Heart right ventricle (tissue), 16 donors: ENCODE results near the gene VSTM4. TPM values are rescaled to one million over a fixed set of nuclear protein-coding genes. Genes with fewer than 3 reads are reported as not detected.

ENCODE experiments used
- ATAC-seq, 8 donors: fragments of 200-7000 bp; cut with Tn5 transposase; one replicate each; pipeline ENCODE4 v1.9.1; 2020; ENCODE audit warnings: mild to moderate bottlenecking in 8 of 8, moderate library complexity in 8 of 8, moderate number of reproducible peaks in 1 of 8
- DNase-seq, 2 donors: peaks; one replicate each; pipeline ENCODE4 v3.0.0-alpha.2; 2020
- H3K27ac ChIP-seq, 10 donors: fragments of 200-600 bp; sonication (generic) in 2 of 10; one replicate each; pipeline versions ENCODE4 v1.5.0 to v1.8.0; 2020 to 2022; ENCODE audit warnings: mild to moderate bottlenecking in 3 of 10
- H3K27me3 ChIP-seq, 7 donors: fragments of 200-600 bp; one replicate each; pipeline ENCODE4 v1.8.0; 2021 to 2022; ENCODE audit warnings: mild to moderate bottlenecking in 2 of 7
- H3K36me3 ChIP-seq, 9 donors: fragments of 200-600 bp; sonication (generic) in 1 of 9; one replicate each; pipeline versions ENCODE4 v1.5.0 to v1.8.0; 2020 to 2022; ENCODE audit warnings: mild to moderate bottlenecking in 2 of 9
- H3K4me1 ChIP-seq, 9 donors: fragments of 200-600 bp; sonication (generic) in 1 of 9; one replicate each; pipeline versions ENCODE4 v1.5.0 to v1.8.0; 2020 to 2022; ENCODE audit warnings: mild to moderate bottlenecking in 4 of 9
- H3K4me3 ChIP-seq, 10 donors: fragments of 200-600 bp; sonication (generic) in 2 of 10; one replicate each; pipeline versions ENCODE4 v1.5.0 to v1.8.0; 2020 to 2022; ENCODE audit warnings: mild to moderate bottlenecking in 7 of 10, moderate library complexity in 2 of 10
- H3K9me3 ChIP-seq, 11 donors: fragments of 200-600 bp in 10 of 11; sonication (generic) in 2 of 11; one replicate each; pipeline versions ENCODE4 v1.5.0 to v1.8.0; 2013 to 2022; ENCODE audit warnings: mild to moderate bottlenecking in 2 of 11, control low read depth in 1 of 11, moderate library complexity in 1 of 11
- CTCF ChIP-seq, 9 donors: fragments of 200-600 bp; sonication (generic) in 2 of 9; IDR thresholded peaks; one replicate each; pipeline versions ENCODE4 v1.5.0 to v1.8.0; 2021 to 2022; ENCODE audit warnings: antibody characterized with exemption in 9 of 9, mild to moderate bottlenecking in 5 of 9, moderate library complexity in 1 of 9
- WGBS, 2 donors: extraction: QIAGEN DNeasy Blood & Tissue Kit; methylation state at CpG; one replicate each; pipeline ENCODE4 v1.1.7; 2013; ENCODE audit warnings: inconsistent platforms in 1 of 2; 5-methylcytosine and 5-hydroxymethylcytosine counted together
- intact Hi-C, 10 donors: fragments of 100-400 bp; cut with DNase I; formaldehyde crosslinking; loops; one replicate each; pipeline versions ENCODE4 v1.11.1 to v1.14.2; 2022
- polyA plus RNA-seq, 2 donors: library from polyadenylated mRNA; stranded (reverse); fragments of 200-250 nt; gene quantifications; one replicate each; pipeline ENCODE4 v1.2.3, GENCODE V29; 2013
- total RNA-seq, 10 donors: library from RNA; stranded (reverse); fragmentation: NEBNext Ultra II Directional in 3 of 10; extraction: Animal tissue kit (Norgen Biotek cat#: 25700) in 3 of 10; gene quantifications; one replicate each; pipeline versions ENCODE4 v1.2.1 to v1.2.4, GENCODE V29; 2021 to 2023
- donor health status: Arrhythmogenic right ventricular cardiomyopathy.
- donor health status: ischemic (EF 13 %, LVEDD 7.1; RV severe dilation, severe dysfunction).
- donor health status: healthy with polysubstance abuse.
- donor health status: DM: no; HTN: yes; CAD: no.
- donor health status: DM: no; HTN: no; CAD: no.
- donor health status: ischemic (EF 25% LVEDD 6.9; RV normal size, moderate dysfunction).
- donor health status: ischemic (EF 25% LVEDD 5.7; RV mildly dilated, moderate dysfunction).
- donor health status: healthy.
- donor health status: DM: yes; HTN: yes; CAD: no.
- donor health status: Ischemic cardiomyopathy.
- donor health status: ischemic (EF 35%, LVEDD 5.7; RV mildly dilated, moderate dysfunction).
- donor health status: nonischemic (EF 11% LVEDD 7.7; RV severe dilation, severe dysfunction).
- donor health status: DM: yes; HTN: yes; CAD: no.
- donor health status: PGD.
- donor health status: ischemic (EF 29% LVEDD 5.4; RV normal size, mild dysfunction).
- donor health status: nonischemic (EF 23%, LVEDD 6.1; RV moderate dilation, normal function).

The VSTM4 gene
- total and polyA plus RNA-seq, 12 donors: 5.0 to 26.7 (median 16.3) TPM

GRCh38 chr10:49053053-49053997 lies 62.0 kb downstream of the VSTM4 start:
- DNase-seq (peak; percentile 37 to 57), ATAC-seq (peak; percentile 34 to 80 (median 64))
- Histone ChIP-seq H3K9me3 (no peaks in the 10 kb centered on the region), H3K4me1 (peaks cover 5 to 59% (median 43%) of the 10 kb centered on the region in 9 donors), H3K27me3 (no peaks in the 10 kb centered on the region), H3K4me3 (no peak overlapping the region), H3K27ac (peak overlapping the region in 9 of 10 donors; percentile 26 to 67 (median 49)), H3K36me3 (peaks cover 0 to 16% (median 0%) of the 10 kb centered on the region in 9 donors)
- 50 to 56% methylated on average over 11 of the region's 11 CpGs for WGBS, 2 donors
- TF ChIP-seq CTCF (IDR thresholded peaks at IDR 0.05): no peak
- intact Hi-C loops: no loop called here

- intact Hi-C loops: no loop called here
- WGBS, 2 donors: 94 to 95% methylated on average over 1 of the region's 1 CpG
These were observed 63.3 kb downstream of the VSTM4 start for GRCh38 chr10:49052069-49052468.

GRCh38 chr10:49050906-49051305 lies 64.4 kb downstream of the VSTM4 start:
- H3K27me3 ChIP-seq: no peaks in the 10 kb centered on the region
- DNase-seq (no peak), ATAC-seq (no peak)
- TF ChIP-seq CTCF (IDR thresholded peaks at IDR 0.05): no peak
- peaks cover 5 to 40% (median 32%) of the 10 kb centered on the region in 9 donors for H3K4me1 ChIP-seq
- 69 to 73% methylated on average over 3 of the region's 3 CpGs for WGBS, 2 donors
- H3K4me3 ChIP-seq: no peak overlapping the region
- no peaks in the 10 kb centered on the region for H3K9me3 ChIP-seq
- H3K36me3 ChIP-seq: peaks cover 0 to 38% (median 0%) of the 10 kb centered on the region in 9 donors
- no peak overlapping the region for H3K27ac ChIP-seq
- intact Hi-C loops: no loop called here

More at GRCh38 chr10:49052069-49052468, 63.3 kb downstream of the VSTM4 start:
- Histone ChIP-seq H3K27ac (no peak overlapping the region), H3K27me3 (no peaks in the 10 kb centered on the region), H3K4me3 (no peak overlapping the region), H3K9me3 (no peaks in the 10 kb centered on the region), H3K4me1 (peaks cover 5 to 46% (median 36%) of the 10 kb centered on the region in 9 donors), H3K36me3 (peaks cover 0 to 29% (median 0%) of the 10 kb centered on the region in 9 donors)
- DNase-seq (no peak), ATAC-seq (no peak)
- no peak for TF ChIP-seq CTCF (IDR thresholded peaks at IDR 0.05)

GRCh38 chr10:49050366-49050765 lies 65.0 kb downstream of the VSTM4 start:
- intact Hi-C loops: no loop called here
- no peak for ATAC-seq
- no peaks in the 10 kb centered on the region for H3K27me3 ChIP-seq
- H3K27ac ChIP-seq: no peak overlapping the region
- DNase-seq: no peak
- WGBS, 2 donors: 53 to 58% methylated on average over 2 of the region's 2 CpGs
- TF ChIP-seq CTCF (IDR thresholded peaks at IDR 0.05): no peak
- H3K36me3 ChIP-seq: peaks cover 0 to 41% (median 0%) of the 10 kb centered on the region in 9 donors
- H3K9me3 ChIP-seq: no peaks in the 10 kb centered on the region
- H3K4me3 ChIP-seq: no peak overlapping the region
- peaks cover 5 to 34% (median 26%) of the 10 kb centered on the region in 9 donors for H3K4me1 ChIP-seq
